ENCODE data around the gene SRRT.

- TF ChIP-seq CTCF (conservative IDR thresholded peaks at IDR 0.05; ENCODE audit: low read length) (no peak), EZH2phosphoT487 (IDR thresholded peaks at IDR 0.05; ENCODE audit: borderline replicate concordance) (no peak)
These were observed 19.4 kb upstream of the SRRT start for GRCh38 chr7:100855515-100855914.

Measured in Loucy (cell line).